H1 (cell line): ENCODE results near the gene CKB. TPM values are rescaled to one million over a fixed set of nuclear protein-coding genes. Genes with fewer than 3 reads are reported as not detected.

ENCODE experiments used
- CBX8 ChIP-seq: fragments of 300-800, 300-1000 bp; sonication (generic); IDR thresholded peaks from 2 replicates; pipeline ENCODE4 v1.7.1; 2016; ENCODE audit warnings: low read depth, low read length, borderline replicate concordance
- EGR1 ChIP-seq: IDR thresholded peaks from 2 replicates; pipeline ENCODE4 v1.6.1; 2011; ENCODE audit warnings: low read depth, low read length, borderline replicate concordance
- HDAC6 ChIP-seq: IDR thresholded peaks from one replicate; pipeline ENCODE4 v1.7.1; 2012; ENCODE audit warnings: low read depth, mild to moderate bottlenecking, inconsistent platforms, low read length, moderate library complexity
- JUND ChIP-seq: IDR thresholded peaks from 2 replicates; pipeline ENCODE4 v1.6.1; 2011; ENCODE audit warnings: mild to moderate bottlenecking, improper control_type of control experiment, low read length
- PHF8 ChIP-seq: fragments of 200-600 bp; sonication (generic); conservative IDR thresholded peaks from 2 replicates; pipeline ENCODE4 v1.7.1; 2012; ENCODE audit warnings: low read depth, mild to moderate bottlenecking, inconsistent platforms, low read length, moderate library complexity
- polyA plus RNA-seq, 7 experiments: library from polyadenylated mRNA; depleted of rRNA in 3 of 7; stranded (reverse) in 5 of 7; unstranded in 2 of 7; fragments of >200 nt in 5 of 7; fragments of 200-250 nt in 2 of 7; gene quantifications; 1 replicate in 5 of 7; 2 replicates in 1 of 7; 4 replicates in 1 of 7; pipeline versions ENCODE4 v1.2.1 to v1.2.3, GENCODE V29; 2011 to 2013; ENCODE audit warnings: missing spikeins in 2 of 7, mixed read lengths in 2 of 7
- total RNA-seq: library from RNA; stranded (reverse); fragmentation: NEBNext Ultra II Directional; extraction: Animal tissue kit (Norgen Biotek cat#: 25700); gene quantifications from 2 replicates; pipeline ENCODE4 v1.2.1, GENCODE V29; 2021
- TF ChIP-seq, protein P1 (sequence below): IDR thresholded peaks from 2 replicates; pipeline ENCODE4 v1.6.1; 2011; ENCODE audit warnings: low read depth, mild to moderate bottlenecking, low read length; ENCODE audit not compliant: insufficient read depth

Gene CKB
- total and polyA plus RNA-seq, 2 of the 8 experiments (the other 6 are each of a cell fraction or from before 2014, with no cell fraction given) = 538 to 950 TPM

DNA sequence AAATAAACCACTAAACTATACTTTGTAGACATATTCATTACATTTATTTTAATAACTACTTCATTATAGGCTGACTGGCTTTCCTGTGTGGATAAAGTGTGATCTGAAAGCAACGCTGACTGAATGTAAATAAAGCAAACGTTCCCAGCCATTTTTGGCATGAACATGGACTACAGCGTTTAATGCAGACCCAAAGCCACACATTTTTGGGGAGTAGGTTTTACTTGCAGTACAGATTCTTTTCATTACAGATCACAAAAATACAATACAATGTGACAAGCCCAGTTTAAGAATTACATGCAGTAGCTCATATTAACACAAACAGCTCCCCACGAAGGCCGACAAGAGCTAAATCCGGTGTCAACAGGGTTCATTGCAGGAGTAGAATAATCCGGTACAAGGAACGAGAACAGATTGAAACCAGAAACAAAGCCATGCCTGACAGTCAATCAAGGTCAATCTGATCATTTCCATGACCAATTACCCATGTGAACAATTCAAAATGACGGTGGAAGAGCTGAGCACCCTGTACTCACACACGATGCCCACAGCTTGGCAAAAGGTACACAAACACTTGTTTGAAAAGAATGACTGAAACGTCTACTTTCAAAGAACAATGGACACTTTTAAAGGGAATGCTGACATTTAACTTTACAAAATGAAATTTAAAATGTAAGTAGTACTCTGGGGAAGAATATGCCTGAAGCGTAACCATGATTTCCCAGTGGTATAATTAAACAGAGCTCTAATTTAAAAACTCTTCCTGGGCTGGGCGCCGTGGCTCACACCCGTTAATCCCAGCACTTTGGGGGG lies 34.5 kb upstream of the CKB start (continued):
- TF ChIP-seq HDAC6 (no peak), JUND (no peak), PHF8 (no peak), EGR1 (no peak), CBX8 (no peak)
- TF ChIP-seq, protein P1, sequence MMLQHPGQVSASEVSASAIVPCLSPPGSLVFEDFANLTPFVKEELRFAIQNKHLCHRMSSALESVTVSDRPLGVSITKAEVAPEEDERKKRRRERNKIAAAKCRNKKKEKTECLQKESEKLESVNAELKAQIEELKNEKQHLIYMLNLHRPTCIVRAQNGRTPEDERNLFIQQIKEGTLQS = no peak
